Ovary (tissue), 9 donors: ENCODE measurements around the gene FOCAD. TPM values are rescaled to one million over a fixed set of nuclear protein-coding genes. Genes with fewer than 3 reads are reported as not detected.

Experiments
- DNase-seq, 5 donors: peaks; one replicate each; pipeline ENCODE4 v3.0.0-alpha.2; 2019 to 2020
- H3K27ac ChIP-seq, 2 donors: fragments of 200-600 bp; one replicate each; pipeline versions ENCODE4 v1.5.1 to v1.8.0; 2019 to 2022
- H3K27me3 ChIP-seq: fragments of 200-600 bp; one replicate; pipeline ENCODE4 v1.8.0; 2022
- H3K36me3 ChIP-seq: fragments of 200-600 bp; sonication (generic); one replicate; pipeline ENCODE4 v1.5.1; 2019
- H3K4me1 ChIP-seq: one replicate; pipeline ENCODE4 v1.8.1; 2013; ENCODE audit warnings: mild to moderate bottlenecking, moderate library complexity; ENCODE audit not compliant: insufficient read depth
- H3K4me3 ChIP-seq: fragments of 200-600 bp; sonication (generic); one replicate; pipeline ENCODE4 v1.5.1; 2017
- H3K9me3 ChIP-seq, 2 donors: fragments of 200-600 bp in 1 of 2; sonication (generic) in 1 of 2; one replicate each; pipeline versions ENCODE4 v1.5.1 to v1.8.1; 2013 to 2019; ENCODE audit warnings: mild to moderate bottlenecking in 1 of 2, moderate library complexity in 1 of 2
- CTCF ChIP-seq, 3 donors: fragments of 450-650 bp in 2 of 3; fragments of 200-600 bp in 1 of 3; IDR thresholded peaks; one replicate each; pipeline versions ENCODE4 v1.5.1 to v1.8.0; 2016 to 2022; ENCODE audit warnings: antibody characterized with exemption in 3 of 3, mild to moderate bottlenecking in 1 of 3
- EP300 ChIP-seq: sonication (generic); formaldehyde crosslinking; IDR thresholded peaks from one replicate; pipeline ENCODE4 v1.6.1; 2017; ENCODE audit warnings: antibody characterized with exemption
- POLR2A ChIP-seq: fragments of 450-650 bp; IDR thresholded peaks from one replicate; pipeline ENCODE4 v1.6.1; 2017; ENCODE audit warnings: antibody characterized with exemption, mild to moderate bottlenecking, moderate library complexity
- WGBS, 3 donors: extraction: QIAGEN DNeasy Blood & Tissue Kit in 1 of 3; methylation state at CpG; one replicate each; pipeline versions ENCODE4 v1.1.5 to v1.1.7; 2013 to 2017; 5-methylcytosine and 5-hydroxymethylcytosine counted together
- intact Hi-C, 4 donors: fragments of 100-400 bp; cut with DNase I; formaldehyde crosslinking; loops; one replicate each; pipeline versions ENCODE4 v1.11.0 to v1.15.1; 2022 to 2023
- polyA plus RNA-seq, 2 donors: library from polyadenylated mRNA; stranded (reverse); fragments of 200-250 nt in 1 of 2; fragments of 350-450 nt in 1 of 2; fragmentation: Illumina TruSeq in 1 of 2; extraction: RNeasy Lipid Tissue Mini Kit (QIAGEN cat#74804) in 1 of 2; gene quantifications; one replicate each; pipeline ENCODE4 v1.2.3, GENCODE V29; 2013 to 2014
- total RNA-seq, 7 donors: library from RNA; depleted of rRNA in 2 of 7; stranded (reverse); fragments of >200 nt in 2 of 7; fragmentation: NEBNext Ultra II Directional in 3 of 7; extraction: Animal tissue kit (Norgen Biotek cat#: 25700) in 3 of 7; gene quantifications; one replicate each; pipeline versions ENCODE4 v1.1.0 to v1.2.4, GENCODE V29; 2016 to 2023
- donor health status: DM: no; HTN: no; CAD: no; lungs with moderate emphysema.
- donor health status: DM: no; HTN: no; CAD: no.
- donor health status: Bipolar disorder and iron deficiency.
- donor health status: DM: yes; HTN: yes; CAD: no.
- donor health status: DM: no; HTN: no; CAD: no.
- donor health status: DM: yes; HTN: yes; CAD: no.

Gene FOCAD
- total and polyA plus RNA-seq, 9 donors = 5.4 to 39.2 (median 22.2) TPM

DNA sequence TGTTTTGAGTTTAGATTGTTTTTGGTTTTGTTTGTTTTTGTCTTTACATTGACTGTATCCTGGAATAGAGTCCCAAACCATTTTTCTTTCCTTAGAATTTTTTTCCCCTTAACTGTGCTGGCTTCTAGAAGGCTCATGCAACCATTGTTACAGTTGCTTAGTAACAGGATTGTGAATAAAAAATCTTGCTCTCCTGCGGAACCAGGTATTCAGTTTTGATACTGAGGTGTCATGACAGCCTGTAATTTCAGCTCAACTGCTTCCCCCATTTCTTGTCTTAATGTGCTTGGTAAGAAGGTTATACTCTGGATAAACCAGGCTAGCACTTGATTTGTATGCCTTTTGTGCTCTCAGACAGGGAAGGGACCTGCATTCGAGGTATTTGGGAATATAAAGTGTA lies 42.1 kb downstream of the FOCAD start:
- WGBS, 3 donors = 83 to 88% (median 85%) methylated on average over 2 of the region's 2 CpGs
- H3K4me1 ChIP-seq = no peaks in the 10 kb centered on the region
- no peaks in the 10 kb centered on the region for H3K27me3 ChIP-seq
- H3K36me3 ChIP-seq = no peaks in the 10 kb centered on the region
- no peak for DNase-seq
- H3K27ac ChIP-seq = no peak overlapping the region
- TF ChIP-seq CTCF (IDR thresholded peaks at IDR 0.05) = no peak
- no peak for TF ChIP-seq EP300
- no peak for TF ChIP-seq POLR2A
- intact Hi-C loops = no loop called here
- no peaks in the 10 kb centered on the region for H3K9me3 ChIP-seq
- H3K4me3 ChIP-seq = no peak overlapping the region

- Histone ChIP-seq H3K4me1 (no peaks in the 10 kb centered on the region), H3K27ac (no peak overlapping the region), H3K9me3 (no peaks in the 10 kb centered on the region), H3K27me3 (no peaks in the 10 kb centered on the region), H3K4me3 (no peak overlapping the region), H3K36me3 (no peaks in the 10 kb centered on the region)
- TF ChIP-seq POLR2A (no peak), EP300 (no peak), CTCF (IDR thresholded peaks at IDR 0.05) (no peak)
- intact Hi-C loops = no loop called here
- no peak for DNase-seq
Measured at GRCh38 chr9:20728493-20729220, 44.6 kb downstream of the FOCAD start.

DNA sequence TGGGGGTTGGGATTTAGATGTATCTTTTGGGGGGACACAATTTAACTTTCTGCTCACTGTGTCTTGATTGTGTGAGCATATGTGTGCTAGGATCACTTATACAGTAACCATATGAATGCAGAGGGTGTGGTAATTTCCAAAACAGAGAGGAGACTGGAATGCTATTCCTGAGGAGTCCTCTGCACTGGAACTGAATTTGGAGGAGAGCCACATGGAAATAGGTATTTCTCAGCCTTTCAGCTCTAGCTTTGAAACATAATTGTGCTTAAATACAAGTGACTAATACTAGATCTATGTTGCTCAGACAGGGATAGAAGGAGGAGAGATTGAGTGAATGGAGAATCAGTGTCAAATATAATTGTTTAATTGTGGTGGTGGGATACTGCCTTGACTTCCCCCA lies 45.5 kb downstream of the FOCAD start:
- H3K36me3 ChIP-seq = no peaks in the 10 kb centered on the region
- intact Hi-C loops = no loop called here
- no peak for TF ChIP-seq EP300
- no peak for TF ChIP-seq POLR2A
- no peak for TF ChIP-seq CTCF (IDR thresholded peaks at IDR 0.05)

GRCh38 chr9:20732118-20732517 lies 48.1 kb downstream of the FOCAD start:
- H3K36me3 ChIP-seq = no peaks in the 10 kb centered on the region
- no peaks in the 10 kb centered on the region for H3K9me3 ChIP-seq
- no peak overlapping the region for H3K27ac ChIP-seq
- no peaks in the 10 kb centered on the region for H3K27me3 ChIP-seq
- no peak for DNase-seq
- H3K4me3 ChIP-seq = no peak overlapping the region
- H3K4me1 ChIP-seq = no peaks in the 10 kb centered on the region
- 84 to 92% (median 90%) methylated on average over 4 of the region's 4 CpGs for WGBS, 3 donors
- intact Hi-C loops = no loop called here
- TF ChIP-seq POLR2A (no peak), EP300 (no peak), CTCF (IDR thresholded peaks at IDR 0.05) (no peak)

More for the DNA sequence above, 45.5 kb downstream of the FOCAD start:
- Histone ChIP-seq H3K4me3 (no peak overlapping the region), H3K4me1 (no peaks in the 10 kb centered on the region), H3K27me3 (no peaks in the 10 kb centered on the region), H3K27ac (no peak overlapping the region), H3K9me3 (no peaks in the 10 kb centered on the region)
- no peak for DNase-seq
